Neural progenitor cell (in vitro differentiated cells): ENCODE measurements around the gene LRP1B.

ENCODE experiments used
- EZH2 ChIP-seq: fragments of 200-600 bp; sonication (generic); IDR thresholded peaks from 2 replicates; pipeline ENCODE4 v1.6.1; 2017; ENCODE audit warnings: antibody characterized with exemption, mild to moderate bottlenecking, moderate library complexity
- EZH2phosphoT487 ChIP-seq: fragments of 200-600 bp; sonication (generic); IDR thresholded peaks from 2 replicates; pipeline ENCODE4 v1.6.1; 2017; ENCODE audit warnings: antibody characterized with exemption
- TF ChIP-seq, protein P1 (sequence below): fragments of 200-600 bp; sonication (generic); IDR thresholded peaks from 2 replicates; pipeline ENCODE4 v1.5.1; 2017; ENCODE audit warnings: antibody characterized with exemption, mild to moderate bottlenecking

- TF ChIP-seq, protein P1, sequence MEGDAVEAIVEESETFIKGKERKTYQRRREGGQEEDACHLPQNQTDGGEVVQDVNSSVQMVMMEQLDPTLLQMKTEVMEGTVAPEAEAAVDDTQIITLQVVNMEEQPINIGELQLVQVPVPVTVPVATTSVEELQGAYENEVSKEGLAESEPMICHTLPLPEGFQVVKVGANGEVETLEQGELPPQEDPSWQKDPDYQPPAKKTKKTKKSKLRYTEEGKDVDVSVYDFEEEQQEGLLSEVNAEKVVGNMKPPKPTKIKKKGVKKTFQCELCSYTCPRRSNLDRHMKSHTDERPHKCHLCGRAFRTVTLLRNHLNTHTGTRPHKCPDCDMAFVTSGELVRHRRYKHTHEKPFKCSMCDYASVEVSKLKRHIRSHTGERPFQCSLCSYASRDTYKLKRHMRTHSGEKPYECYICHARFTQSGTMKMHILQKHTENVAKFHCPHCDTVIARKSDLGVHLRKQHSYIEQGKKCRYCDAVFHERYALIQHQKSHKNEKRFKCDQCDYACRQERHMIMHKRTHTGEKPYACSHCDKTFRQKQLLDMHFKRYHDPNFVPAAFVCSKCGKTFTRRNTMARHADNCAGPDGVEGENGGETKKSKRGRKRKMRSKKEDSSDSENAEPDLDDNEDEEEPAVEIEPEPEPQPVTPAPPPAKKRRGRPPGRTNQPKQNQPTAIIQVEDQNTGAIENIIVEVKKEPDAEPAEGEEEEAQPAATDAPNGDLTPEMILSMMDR, result no peak
- no peak for TF ChIP-seq EZH2
- TF ChIP-seq EZH2phosphoT487, result no peak
These were observed 1447.2 kb downstream of the LRP1B start for GRCh38 chr2:140683658-140684057.
